ENCODE results near the gene DYNC2I2. TPM values are rescaled to one million over a fixed set of nuclear protein-coding genes. Genes with fewer than 3 reads are reported as not detected.

The DYNC2I2 gene
- total RNA-seq, 3 donors from 2014 or later (not counting 1 experiment from before 2014, with no cell fraction given): 5.2 to 6.3 (median 5.5) TPM

GRCh38 chr9:128614728-128615127 is 41.9 kb downstream of the DYNC2I2 start:
- peaks cover 15% of the 10 kb centered on the region for H3K36me3 Mint-ChIP-seq
- H3K4me3 Mint-ChIP-seq: no peak overlapping the region

GRCh38 chr9:128611600-128612394 is 44.9 kb downstream of the DYNC2I2 start:
- Histone ChIP-seq H3K36me3 (ENCODE audit: control insufficient read depth, insufficient read depth, low read length) (peaks cover 97% of the 10 kb centered on the region), H3K4me1 (ENCODE audit: control insufficient read depth, insufficient read depth, low read length) (no peaks in the 10 kb centered on the region), H3K27ac (ENCODE audit: low read length) (no peak overlapping the region), H3K27me3 (ENCODE audit: control insufficient read depth, insufficient read depth, low read length) (no peaks in the 10 kb centered on the region), H3K9me3 (ENCODE audit: control insufficient read depth, insufficient read depth, low read length) (no peaks in the 10 kb centered on the region), H3K4me3 (ENCODE audit: low read length) (no peak overlapping the region)
- Mint-ChIP-seq H3K27ac (peak overlapping the region; percentile 13 to 29), H3K4me3 (no peak overlapping the region), H3K27me3 (ENCODE audit: low read depth in 2 of 2) (no peaks in the 10 kb centered on the region), H3K9me3 (no peaks in the 10 kb centered on the region), H3K4me1 (no peaks in the 10 kb centered on the region), H3K36me3 (peaks cover 18% of the 10 kb centered on the region)
- no peak for TF ChIP-seq CTCF (IDR thresholded peaks at IDR 0.05)
- ATAC-seq (no peak), DNase-seq (no peak)
- intact Hi-C loops (cut with micrococcal nuclease): no loop called here
- WGBS (ENCODE audit: insufficient coverage): 98% methylated on average over 11 of the region's 12 CpGs

More at GRCh38 chr9:128614728-128615127, 41.9 kb downstream of the DYNC2I2 start:
- intact Hi-C loops (cut with micrococcal nuclease): no loop called here
- Mint-ChIP-seq H3K9me3 (no peaks in the 10 kb centered on the region), H3K27ac (no peak overlapping the region), H3K4me1 (no peaks in the 10 kb centered on the region), H3K27me3 (ENCODE audit: low read depth in 2 of 2) (no peaks in the 10 kb centered on the region)
- no peak overlapping the region for H3K27ac ChIP-seq (ENCODE audit: low read length)
- DNase-seq: no peak
- peaks cover 94% of the 10 kb centered on the region for H3K36me3 ChIP-seq (ENCODE audit: control insufficient read depth, insufficient read depth, low read length)
- WGBS (ENCODE audit: insufficient coverage): 100% methylated on average over 1 of the region's 1 CpG
- ATAC-seq: no peak
- H3K9me3 ChIP-seq (ENCODE audit: control insufficient read depth, insufficient read depth, low read length): no peaks in the 10 kb centered on the region
- H3K27me3 ChIP-seq (ENCODE audit: control insufficient read depth, insufficient read depth, low read length): no peaks in the 10 kb centered on the region
- no peaks in the 10 kb centered on the region for H3K4me1 ChIP-seq (ENCODE audit: control insufficient read depth, insufficient read depth, low read length)
- TF ChIP-seq CTCF (IDR thresholded peaks at IDR 0.05): no peak
- no peak overlapping the region for H3K4me3 ChIP-seq (ENCODE audit: low read length)

GRCh38 chr9:128610897-128611296 is 45.8 kb downstream of the DYNC2I2 start:
- DNase-seq (no peak), ATAC-seq (no peak)
- Histone ChIP-seq H3K27ac (ENCODE audit: low read length) (no peak overlapping the region), H3K36me3 (ENCODE audit: control insufficient read depth, insufficient read depth, low read length) (peaks cover 90% of the 10 kb centered on the region), H3K27me3 (ENCODE audit: control insufficient read depth, insufficient read depth, low read length) (no peaks in the 10 kb centered on the region), H3K9me3 (ENCODE audit: control insufficient read depth, insufficient read depth, low read length) (no peaks in the 10 kb centered on the region), H3K4me1 (ENCODE audit: control insufficient read depth, insufficient read depth, low read length) (no peaks in the 10 kb centered on the region), H3K4me3 (ENCODE audit: low read length) (no peak overlapping the region)
- H3K4me3 Mint-ChIP-seq: no peak overlapping the region
- 100% methylated on average over 3 of the region's 3 CpGs for WGBS (ENCODE audit: insufficient coverage)
- peaks cover 18% of the 10 kb centered on the region for H3K36me3 Mint-ChIP-seq
- no peaks in the 10 kb centered on the region for H3K4me1 Mint-ChIP-seq
- H3K9me3 Mint-ChIP-seq: no peaks in the 10 kb centered on the region
- H3K27ac Mint-ChIP-seq: no peak overlapping the region
- intact Hi-C loops (cut with micrococcal nuclease): no loop called here
- TF ChIP-seq CTCF (IDR thresholded peaks at IDR 0.05): no peak
- no peaks in the 10 kb centered on the region for H3K27me3 Mint-ChIP-seq (ENCODE audit: low read depth in 2 of 2)
